Measurements from ENCODE around the gene WTAP. TPM values are rescaled to one million over a fixed set of nuclear protein-coding genes. Genes with fewer than 3 reads are reported as not detected.

Gene WTAP
- polyA plus RNA-seq (2013, experiment 1 of 2) = 118 TPM
- 114 TPM for polyA plus RNA-seq (2013, experiment 2 of 2)

GRCh38 chr6:159726918-159727716, at the start of gene WTAP:
Gene WTAP, plus strand, starts transcription at chr6:159727506. Its CDS starts 8,760 bp downstream, at chr6:159736266.
- Histone ChIP-seq H3K9me3 (ENCODE audit: insufficient read depth, low read depth, low read length) (no peaks in the 10 kb centered on the region), H3K4me1 (ENCODE audit: insufficient read depth, low read length) (peaks cover 20% of the 10 kb centered on the region), H3K27me3 (ENCODE audit: insufficient read depth, low read length) (no peaks in the 10 kb centered on the region), H3K27ac (ENCODE audit: low read depth, low read length) (peak within 1 kb of the TSS; percentile 100), H3K4me3 (ENCODE audit: low read length) (peak within 1 kb of the TSS; percentile 92), H3K9ac (ENCODE audit: low read depth, low read length) (peak within 1 kb of the TSS; percentile 100), H3K36me3 (ENCODE audit: insufficient read depth, low read length) (peaks cover 18% of the 10 kb centered on the region; the same call in 1 of the 2 replicates)
- under 1% methylated on average over 93 of the region's 93 CpGs for WGBS

DNA sequence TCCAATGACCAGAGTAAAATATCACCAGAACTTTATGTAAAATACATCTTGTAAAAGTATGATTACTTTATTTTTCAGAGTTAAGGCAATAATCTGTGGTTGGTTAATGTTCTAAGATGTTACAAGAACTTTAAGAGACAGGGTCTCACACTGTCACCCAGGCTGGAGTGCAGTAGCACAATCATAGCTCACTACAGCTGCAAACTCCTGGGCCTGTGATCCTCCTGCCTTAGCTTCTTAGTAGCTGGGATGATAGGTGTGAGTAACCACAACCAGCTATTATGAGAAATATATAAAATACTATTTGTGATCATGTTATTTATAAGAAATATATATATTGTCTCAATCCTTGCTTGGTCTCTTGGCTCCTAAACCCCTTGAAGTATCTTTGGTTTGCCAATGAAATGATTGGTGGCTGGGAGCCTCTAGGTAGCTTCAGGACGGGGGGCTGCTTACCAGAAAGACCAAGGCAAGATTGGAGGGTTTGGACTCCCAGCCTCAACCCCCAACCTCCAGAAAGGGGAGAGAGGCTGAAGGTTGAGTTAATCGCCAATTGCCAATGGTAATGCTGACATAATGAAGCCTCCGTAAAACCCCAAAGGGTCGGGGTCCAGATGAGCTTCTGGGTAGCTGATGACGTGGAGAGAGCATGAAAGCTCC, 49.7 kb upstream of the WTAP start:
- H3K9me3 ChIP-seq (ENCODE audit: insufficient read depth, low read depth, low read length) = no peaks in the 10 kb centered on the region
- no peak overlapping the region for H3K27ac ChIP-seq (ENCODE audit: low read depth, low read length)
- H3K4me1 ChIP-seq (ENCODE audit: insufficient read depth, low read length) = no peaks in the 10 kb centered on the region
- no peaks in the 10 kb centered on the region for H3K27me3 ChIP-seq (ENCODE audit: insufficient read depth, low read length)
- WGBS = 98% methylated on average over 5 of the region's 5 CpGs
- no peak overlapping the region for H3K9ac ChIP-seq (ENCODE audit: low read depth, low read length)
- peaks cover 31% of the 10 kb centered on the region for H3K36me3 ChIP-seq (ENCODE audit: insufficient read depth, low read length)
- no peak overlapping the region for H3K4me3 ChIP-seq (ENCODE audit: low read length)

DNA sequence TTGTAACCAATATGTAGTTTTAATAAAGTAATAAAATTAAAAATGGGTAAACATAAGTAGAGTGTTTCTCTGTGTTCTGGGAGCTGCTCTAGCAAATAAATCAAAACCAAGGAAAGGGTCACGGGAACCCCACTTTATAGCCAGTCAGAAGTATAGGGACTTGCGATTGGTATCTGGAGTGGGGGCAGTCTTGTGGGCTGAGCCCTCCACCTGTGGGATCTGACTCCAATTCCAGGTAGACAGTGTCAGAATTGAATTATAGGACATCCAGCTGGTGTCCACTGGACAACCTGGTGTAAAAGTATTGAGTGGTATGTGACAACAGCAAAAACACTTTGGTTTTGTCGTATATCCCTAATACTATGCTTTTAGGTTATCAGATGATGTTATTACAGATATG, 48.7 kb upstream of the WTAP start:
- H3K9me3 ChIP-seq (ENCODE audit: insufficient read depth, low read depth, low read length) = no peaks in the 10 kb centered on the region
- H3K27me3 ChIP-seq (ENCODE audit: insufficient read depth, low read length) = no peaks in the 10 kb centered on the region
- H3K4me1 ChIP-seq (ENCODE audit: insufficient read depth, low read length) = no peaks in the 10 kb centered on the region
- peaks cover 39% of the 10 kb centered on the region for H3K36me3 ChIP-seq (ENCODE audit: insufficient read depth, low read length)
- H3K9ac ChIP-seq (ENCODE audit: low read depth, low read length) = no peak overlapping the region
- 98% methylated on average over 3 of the region's 3 CpGs for WGBS
- H3K4me3 ChIP-seq (ENCODE audit: low read length) = no peak overlapping the region
- H3K27ac ChIP-seq (ENCODE audit: low read depth, low read length) = no peak overlapping the region

DNA sequence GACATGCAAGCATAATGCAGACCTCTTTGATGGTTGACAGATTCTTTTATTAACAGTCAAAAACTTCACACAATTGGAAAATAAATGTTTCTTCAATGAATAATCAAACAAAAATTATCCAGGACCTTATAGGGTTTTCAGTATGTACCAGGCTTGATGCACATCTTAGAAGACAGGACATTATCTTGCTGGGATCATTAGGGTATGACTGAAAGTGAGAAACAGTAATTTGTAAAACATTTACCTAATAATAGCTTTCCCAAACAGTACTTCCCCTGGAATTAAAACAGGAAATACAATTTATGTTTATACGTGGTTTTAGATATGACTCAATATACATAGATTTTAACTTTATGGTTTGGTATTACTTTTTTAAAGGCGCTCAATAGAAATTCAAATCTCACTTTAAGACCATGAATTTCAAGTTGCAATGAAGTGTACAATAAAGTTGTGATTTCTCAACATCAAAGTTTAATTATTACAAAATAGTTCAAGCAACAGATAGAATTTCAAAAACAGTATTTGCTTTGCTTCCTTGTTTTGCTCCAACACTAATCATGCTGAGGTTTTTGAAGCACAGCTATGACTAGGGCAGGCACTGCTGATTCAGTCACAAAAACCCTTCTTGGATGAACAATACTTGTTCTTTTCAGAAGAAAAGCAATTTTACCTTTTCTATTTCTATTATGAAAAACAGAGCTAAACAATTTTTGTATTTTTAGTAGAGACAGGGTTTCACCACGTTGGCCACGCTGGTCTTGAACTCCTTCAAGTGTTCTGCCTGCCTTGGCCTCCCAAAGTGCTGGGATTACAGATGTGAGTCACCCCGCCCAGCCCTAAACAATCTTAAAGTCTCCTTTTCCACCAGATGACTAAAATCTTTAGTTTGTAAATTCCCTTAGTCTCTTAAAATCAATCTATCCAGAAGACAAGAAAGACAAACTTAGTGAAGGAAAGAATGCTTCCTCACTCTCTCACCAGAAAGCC, 47.9 kb upstream of the WTAP start:
- H3K27me3 ChIP-seq (ENCODE audit: insufficient read depth, low read length) = no peaks in the 10 kb centered on the region
- peaks cover 47% of the 10 kb centered on the region for H3K36me3 ChIP-seq (ENCODE audit: insufficient read depth, low read length)
- H3K9me3 ChIP-seq (ENCODE audit: insufficient read depth, low read depth, low read length) = no peaks in the 10 kb centered on the region
- no peak overlapping the region for H3K9ac ChIP-seq (ENCODE audit: low read depth, low read length)
- no peak overlapping the region for H3K27ac ChIP-seq (ENCODE audit: low read depth, low read length)
- no peaks in the 10 kb centered on the region for H3K4me1 ChIP-seq (ENCODE audit: insufficient read depth, low read length)
- 91% methylated on average over 3 of the region's 5 CpGs for WGBS
- H3K4me3 ChIP-seq (ENCODE audit: low read length) = no peak overlapping the region

DNA sequence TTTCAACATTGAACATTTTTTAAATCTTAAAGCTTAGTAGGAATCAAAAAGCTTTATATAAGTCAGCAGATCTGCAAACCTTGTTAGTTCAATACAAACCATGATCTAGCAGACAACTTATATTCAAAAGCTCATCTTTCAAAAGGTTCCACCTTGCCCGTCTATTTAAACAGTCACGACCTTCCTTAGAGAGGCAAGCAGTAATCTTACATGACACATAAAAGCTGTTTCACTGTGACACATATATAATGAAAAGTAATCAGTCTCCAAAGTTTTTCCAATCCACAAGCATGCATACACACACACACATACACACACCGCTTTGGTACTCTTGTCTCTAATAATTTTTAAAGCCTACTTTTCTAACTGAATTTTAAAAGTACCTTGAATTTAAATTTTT, 47.2 kb upstream of the WTAP start:
- H3K9me3 ChIP-seq (ENCODE audit: insufficient read depth, low read depth, low read length) = no peaks in the 10 kb centered on the region
- peaks cover 53% of the 10 kb centered on the region for H3K36me3 ChIP-seq (ENCODE audit: insufficient read depth, low read length)
- no peak overlapping the region for H3K9ac ChIP-seq (ENCODE audit: low read depth, low read length)
- no peak overlapping the region for H3K4me3 ChIP-seq (ENCODE audit: low read length)
- no peaks in the 10 kb centered on the region for H3K27me3 ChIP-seq (ENCODE audit: insufficient read depth, low read length)
- H3K4me1 ChIP-seq (ENCODE audit: insufficient read depth, low read length) = no peaks in the 10 kb centered on the region
- WGBS = 90% methylated on average over 3 of the region's 3 CpGs
- H3K27ac ChIP-seq (ENCODE audit: low read depth, low read length) = no peak overlapping the region

DNA sequence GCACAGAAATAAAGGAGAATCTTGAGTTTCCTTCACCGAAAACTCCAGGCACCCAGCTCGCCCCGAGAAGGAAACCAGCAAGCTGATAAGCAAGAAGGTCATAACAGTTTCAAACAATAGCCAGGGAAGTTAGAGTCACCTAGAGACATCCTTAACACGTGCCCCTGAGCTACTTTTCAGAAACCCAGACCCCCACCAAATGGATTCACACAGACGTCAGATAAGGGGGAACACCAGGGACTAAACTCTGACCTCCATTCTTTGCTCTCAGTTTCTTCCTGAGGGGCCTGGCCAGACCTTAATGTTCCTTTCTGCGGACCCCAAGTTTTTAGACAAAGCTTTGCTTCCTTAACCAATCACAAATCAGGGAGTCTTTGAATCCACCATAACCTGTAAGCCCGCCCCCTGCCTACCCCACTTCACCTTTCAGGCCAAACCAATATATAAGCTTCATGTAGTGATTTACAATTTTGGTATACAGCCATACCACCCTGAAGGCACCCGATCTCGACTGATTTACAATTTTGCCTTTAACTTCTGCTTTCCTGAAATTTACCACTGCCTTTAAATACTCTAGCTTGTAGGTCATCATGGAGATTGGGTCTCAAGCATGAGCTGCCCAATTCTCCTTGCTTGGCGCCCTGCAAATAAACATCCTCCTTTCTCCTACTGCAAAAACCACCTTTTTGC, 46.0 kb upstream of the WTAP start:
- peaks cover 65% of the 10 kb centered on the region for H3K36me3 ChIP-seq (ENCODE audit: insufficient read depth, low read length)
- no peaks in the 10 kb centered on the region for H3K4me1 ChIP-seq (ENCODE audit: insufficient read depth, low read length)
- H3K4me3 ChIP-seq (ENCODE audit: low read length) = no peak overlapping the region
- WGBS = 91% methylated on average over 10 of the region's 10 CpGs
- H3K9me3 ChIP-seq (ENCODE audit: insufficient read depth, low read depth, low read length) = no peaks in the 10 kb centered on the region
- H3K9ac ChIP-seq (ENCODE audit: low read depth, low read length) = no peak overlapping the region
- H3K27me3 ChIP-seq (ENCODE audit: insufficient read depth, low read length) = no peaks in the 10 kb centered on the region
- H3K27ac ChIP-seq (ENCODE audit: low read depth, low read length) = no peak overlapping the region

DNA sequence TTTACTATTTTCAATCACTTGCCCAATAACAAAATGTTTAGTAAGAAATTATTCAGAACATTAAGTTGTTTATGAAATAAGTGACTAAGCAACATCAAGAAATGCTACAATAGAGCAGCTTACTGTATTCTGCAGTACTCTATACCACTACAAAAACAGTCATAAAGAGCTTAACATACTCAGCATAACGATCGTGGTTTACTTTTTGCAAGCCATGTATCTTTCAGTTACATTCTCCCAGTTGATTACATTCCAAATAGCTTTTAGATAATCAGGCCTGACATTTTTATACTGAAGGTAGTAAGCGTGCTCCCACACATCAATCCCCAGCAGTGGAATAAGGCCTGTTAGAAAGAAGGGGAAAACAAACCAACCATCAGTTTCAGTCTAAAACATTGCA, 45.0 kb upstream of the WTAP start:
- H3K4me3 ChIP-seq (ENCODE audit: low read length) = no peak overlapping the region
- no peaks in the 10 kb centered on the region for H3K27me3 ChIP-seq (ENCODE audit: insufficient read depth, low read length)
- H3K27ac ChIP-seq (ENCODE audit: low read depth, low read length) = no peak overlapping the region
- no peaks in the 10 kb centered on the region for H3K4me1 ChIP-seq (ENCODE audit: insufficient read depth, low read length)
- H3K9ac ChIP-seq (ENCODE audit: low read depth, low read length) = no peak overlapping the region
- H3K36me3 ChIP-seq (ENCODE audit: insufficient read depth, low read length) = peaks cover 74% of the 10 kb centered on the region
- H3K9me3 ChIP-seq (ENCODE audit: insufficient read depth, low read depth, low read length) = no peaks in the 10 kb centered on the region
- WGBS = 93% methylated on average over 3 of the region's 3 CpGs

- H3K9ac ChIP-seq (ENCODE audit: low read depth, low read length) = no peak overlapping the region
- H3K27me3 ChIP-seq (ENCODE audit: insufficient read depth, low read length) = no peaks in the 10 kb centered on the region
- no peaks in the 10 kb centered on the region for H3K4me1 ChIP-seq (ENCODE audit: insufficient read depth, low read length)
- peaks cover 78% of the 10 kb centered on the region for H3K36me3 ChIP-seq (ENCODE audit: insufficient read depth, low read length)
- H3K4me3 ChIP-seq (ENCODE audit: low read length) = no peak overlapping the region
- H3K27ac ChIP-seq (ENCODE audit: low read depth, low read length) = no peak overlapping the region
- 100% methylated on average over 1 of the region's 1 CpG for WGBS
- H3K9me3 ChIP-seq (ENCODE audit: insufficient read depth, low read depth, low read length) = no peaks in the 10 kb centered on the region
Observed at GRCh38 chr6:159682810-159683209, 44.5 kb upstream of the WTAP start.

DNA sequence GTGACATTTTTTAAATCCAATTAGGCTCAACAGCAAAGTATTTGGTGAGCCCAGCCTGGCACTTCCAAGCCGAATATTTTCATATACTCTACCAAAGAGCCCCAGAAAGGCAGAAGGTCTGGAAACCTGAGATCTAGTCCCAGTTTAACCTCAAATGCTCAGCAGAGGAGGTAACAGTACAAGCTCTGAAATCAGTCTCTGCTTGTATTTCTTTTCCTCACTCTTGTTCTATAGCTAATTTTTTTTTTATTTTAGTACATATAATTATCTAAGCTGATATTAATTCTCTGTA, 43.3 kb upstream of the WTAP start:
- Histone ChIP-seq H3K36me3 (ENCODE audit: insufficient read depth, low read length) (peaks cover 80% of the 10 kb centered on the region), H3K9me3 (ENCODE audit: insufficient read depth, low read depth, low read length) (no peaks in the 10 kb centered on the region), H3K4me3 (ENCODE audit: low read length) (no peak overlapping the region), H3K4me1 (ENCODE audit: insufficient read depth, low read length) (no peaks in the 10 kb centered on the region), H3K9ac (ENCODE audit: low read depth, low read length) (no peak overlapping the region), H3K27ac (ENCODE audit: low read depth, low read length) (no peak overlapping the region), H3K27me3 (ENCODE audit: insufficient read depth, low read length) (no peaks in the 10 kb centered on the region)
- 94% methylated on average over 1 of the region's 1 CpG for WGBS

GRCh38 chr6:159686040-159686439, 41.3 kb upstream of the WTAP start:
- peaks cover 2% of the 10 kb centered on the region; the same call in 1 of the 2 replicates for H3K4me1 ChIP-seq (ENCODE audit: insufficient read depth, low read length)

More at GRCh38 chr6:159686040-159686439, 41.3 kb upstream of the WTAP start:
- no peaks in the 10 kb centered on the region for H3K9me3 ChIP-seq (ENCODE audit: insufficient read depth, low read depth, low read length)
- no peak overlapping the region for H3K27ac ChIP-seq (ENCODE audit: low read depth, low read length)
- no peak overlapping the region for H3K4me3 ChIP-seq (ENCODE audit: low read length)
- peaks cover 73% of the 10 kb centered on the region for H3K36me3 ChIP-seq (ENCODE audit: insufficient read depth, low read length)
- WGBS = 67% methylated on average over 3 of the region's 5 CpGs
- no peak overlapping the region for H3K9ac ChIP-seq (ENCODE audit: low read depth, low read length)
- H3K27me3 ChIP-seq (ENCODE audit: insufficient read depth, low read length) = no peaks in the 10 kb centered on the region
